Mucosa of descending colon (tissue), 3 donors: ENCODE measurements around the gene EFNA2. TPM values are rescaled to one million over a fixed set of nuclear protein-coding genes. Genes with fewer than 3 reads are reported as not detected.

ENCODE experiments used
- ATAC-seq: fragments of 200-7000 bp; cut with Tn5 transposase; one replicate; pipeline ENCODE4 v1.9.1; 2020; ENCODE audit warnings: mild to moderate bottlenecking, moderate library complexity
- DNase-seq, 3 donors: peaks; one replicate each; pipeline ENCODE4 v3.0.0-alpha.2; 2020
- H3K36me3 ChIP-seq: fragments of 200-600 bp; one replicate; pipeline ENCODE4 v1.8.0; 2021; ENCODE audit warnings: low read depth, mild to moderate bottlenecking
- H3K4me1 ChIP-seq: fragments of 200-600 bp; one replicate; pipeline ENCODE4 v1.8.0; 2021; ENCODE audit warnings: low read depth, mild to moderate bottlenecking
- H3K4me3 ChIP-seq: fragments of 200-600 bp; one replicate; pipeline ENCODE4 v1.8.0; 2021; ENCODE audit warnings: mild to moderate bottlenecking
- H3K9me3 ChIP-seq: fragments of 200-600 bp; one replicate; pipeline ENCODE4 v1.8.0; 2021; ENCODE audit warnings: mild to moderate bottlenecking
- intact Hi-C, 2 donors: fragments of 100-400 bp; cut with DNase I in 1 of 2; cut with micrococcal nuclease in 1 of 2; formaldehyde crosslinking; loops; one replicate each; pipeline versions ENCODE4 v1.11.0 to v1.11.1; 2022; cut with DNase I, micrococcal nuclease
- total RNA-seq, 3 donors: library from RNA; stranded (reverse); fragmentation: NEBNext Ultra II Directional in 2 of 3; extraction: Animal tissue kit (Norgen Biotek cat#: 25700) in 2 of 3; gene quantifications; one replicate each; pipeline versions ENCODE4 v1.2.1 to v1.2.4, GENCODE V29; 2021 to 2023
- TF ChIP-seq, protein P1 (sequence below): fragments of 200-600 bp; IDR thresholded peaks from one replicate; pipeline ENCODE4 v1.8.0; 2022; ENCODE audit warnings: antibody characterized with exemption, mild to moderate bottlenecking
- donor health status: DM: no; HTN: no; CAD: no; lungs with moderate emphysema.
- donor health status: DM: no; HTN: no; CAD: no.
- donor health status: DM: no; HTN: yes; CAD: no.

Gene EFNA2
- total RNA-seq, 3 donors from 2014 or later: 19.0 to 62.2 (median 61.7) TPM

DNA sequence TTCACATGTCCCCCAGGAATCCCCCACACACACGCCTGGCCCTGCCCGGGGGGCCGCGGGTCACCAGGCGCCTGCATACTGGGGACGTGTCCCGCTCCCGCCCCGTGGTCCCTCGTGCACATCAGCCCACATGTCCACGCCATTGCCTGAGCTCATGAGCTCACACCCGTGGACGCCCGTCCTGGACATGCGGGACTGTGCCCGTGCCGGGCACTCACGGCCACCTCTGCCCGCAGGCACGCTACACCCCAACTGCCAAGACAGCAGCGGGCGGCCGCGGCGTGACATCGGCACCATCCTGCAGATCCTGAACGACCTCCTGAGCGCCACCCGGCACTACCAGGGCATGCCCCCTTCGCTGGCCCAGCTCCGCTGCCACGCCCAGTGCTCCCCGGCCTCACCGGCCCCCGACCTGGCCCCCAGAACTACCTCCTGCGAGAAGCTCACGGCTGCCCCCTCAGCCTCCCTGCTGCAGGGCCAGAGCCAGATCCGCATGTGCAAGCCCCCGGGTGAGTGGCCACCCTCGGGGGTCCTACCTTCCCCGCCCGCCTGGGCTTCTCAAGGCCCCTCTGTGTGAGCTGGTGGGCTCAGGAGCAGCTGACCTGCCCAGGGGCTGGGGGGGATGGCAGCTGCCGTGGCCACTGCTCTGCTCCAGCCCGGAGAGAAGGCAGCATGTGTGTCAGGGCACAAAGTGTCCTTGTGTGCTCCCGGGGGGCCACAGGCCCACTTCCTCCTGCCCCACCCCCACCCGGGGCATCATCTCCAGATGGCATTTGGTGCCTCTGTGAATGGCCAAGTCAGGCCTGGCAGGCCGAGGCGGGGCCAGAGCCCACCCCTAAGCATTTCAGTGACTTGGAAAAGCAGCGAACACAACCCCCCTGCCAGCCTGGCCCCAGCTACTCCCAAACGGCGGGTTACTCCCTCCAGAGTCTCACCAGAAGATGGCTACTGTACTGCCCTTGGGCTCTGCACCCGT is 30.2 kb upstream of the EFNA2 start:
- ATAC-seq: no peak
- H3K36me3 ChIP-seq: peaks cover 9% of the 10 kb centered on the region
- no peaks in the 10 kb centered on the region for H3K9me3 ChIP-seq
- H3K4me3 ChIP-seq: no peak overlapping the region
- intact Hi-C loops: no loop called here
- peaks cover 75% of the 10 kb centered on the region for H3K4me1 ChIP-seq
- TF ChIP-seq, protein P1, sequence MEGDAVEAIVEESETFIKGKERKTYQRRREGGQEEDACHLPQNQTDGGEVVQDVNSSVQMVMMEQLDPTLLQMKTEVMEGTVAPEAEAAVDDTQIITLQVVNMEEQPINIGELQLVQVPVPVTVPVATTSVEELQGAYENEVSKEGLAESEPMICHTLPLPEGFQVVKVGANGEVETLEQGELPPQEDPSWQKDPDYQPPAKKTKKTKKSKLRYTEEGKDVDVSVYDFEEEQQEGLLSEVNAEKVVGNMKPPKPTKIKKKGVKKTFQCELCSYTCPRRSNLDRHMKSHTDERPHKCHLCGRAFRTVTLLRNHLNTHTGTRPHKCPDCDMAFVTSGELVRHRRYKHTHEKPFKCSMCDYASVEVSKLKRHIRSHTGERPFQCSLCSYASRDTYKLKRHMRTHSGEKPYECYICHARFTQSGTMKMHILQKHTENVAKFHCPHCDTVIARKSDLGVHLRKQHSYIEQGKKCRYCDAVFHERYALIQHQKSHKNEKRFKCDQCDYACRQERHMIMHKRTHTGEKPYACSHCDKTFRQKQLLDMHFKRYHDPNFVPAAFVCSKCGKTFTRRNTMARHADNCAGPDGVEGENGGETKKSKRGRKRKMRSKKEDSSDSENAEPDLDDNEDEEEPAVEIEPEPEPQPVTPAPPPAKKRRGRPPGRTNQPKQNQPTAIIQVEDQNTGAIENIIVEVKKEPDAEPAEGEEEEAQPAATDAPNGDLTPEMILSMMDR: no peak
- DNase-seq: peak in 1 of 3 donors; percentile 21

DNA sequence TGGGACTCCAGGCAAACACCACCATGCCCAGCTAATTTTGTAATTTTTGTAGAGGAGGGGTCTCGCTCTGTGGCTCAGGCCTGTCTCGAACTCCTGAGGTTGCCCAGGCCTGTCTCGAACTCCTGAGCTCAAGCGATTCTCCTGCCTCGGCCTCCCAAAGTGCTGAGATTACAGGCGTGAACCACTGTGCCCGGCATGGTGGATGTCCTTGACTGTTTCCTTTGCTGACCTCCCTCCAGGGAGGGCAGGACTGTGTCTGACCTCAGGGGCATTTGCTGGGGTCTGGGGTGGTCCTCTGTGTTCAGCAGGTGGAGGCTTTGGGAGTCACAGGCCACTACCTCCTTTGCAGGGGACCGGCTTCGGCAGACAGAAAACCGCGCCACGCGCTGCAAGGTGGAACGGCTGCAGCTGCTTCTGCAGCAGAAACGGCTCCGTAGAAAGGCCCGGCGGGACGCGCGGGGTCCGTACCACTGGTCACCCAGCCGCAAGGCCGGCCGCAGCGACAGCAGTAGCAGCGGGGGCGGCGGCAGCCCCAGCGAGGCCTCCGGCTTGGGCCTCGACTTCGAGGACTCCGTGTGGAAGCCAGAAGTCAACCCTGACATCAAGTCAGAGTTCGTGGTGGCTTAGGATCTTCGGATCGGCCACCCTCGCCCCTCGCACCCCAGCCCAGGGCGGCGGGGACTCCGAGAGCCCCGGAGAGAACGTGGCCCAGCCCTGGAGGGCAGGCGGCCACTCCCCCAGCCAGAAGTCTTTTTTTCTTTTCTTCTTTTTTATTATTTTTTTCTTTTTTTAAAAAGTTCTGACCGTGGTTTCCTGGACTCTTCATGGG is 28.8 kb upstream of the EFNA2 start:
- no peak for ATAC-seq
- intact Hi-C loops: no loop called here
- Histone ChIP-seq H3K4me1 (peaks cover 77% of the 10 kb centered on the region), H3K4me3 (no peak overlapping the region), H3K9me3 (no peaks in the 10 kb centered on the region), H3K36me3 (peaks cover 9% of the 10 kb centered on the region)
- TF ChIP-seq, protein P1: no peak
- DNase-seq: no peak

DNA sequence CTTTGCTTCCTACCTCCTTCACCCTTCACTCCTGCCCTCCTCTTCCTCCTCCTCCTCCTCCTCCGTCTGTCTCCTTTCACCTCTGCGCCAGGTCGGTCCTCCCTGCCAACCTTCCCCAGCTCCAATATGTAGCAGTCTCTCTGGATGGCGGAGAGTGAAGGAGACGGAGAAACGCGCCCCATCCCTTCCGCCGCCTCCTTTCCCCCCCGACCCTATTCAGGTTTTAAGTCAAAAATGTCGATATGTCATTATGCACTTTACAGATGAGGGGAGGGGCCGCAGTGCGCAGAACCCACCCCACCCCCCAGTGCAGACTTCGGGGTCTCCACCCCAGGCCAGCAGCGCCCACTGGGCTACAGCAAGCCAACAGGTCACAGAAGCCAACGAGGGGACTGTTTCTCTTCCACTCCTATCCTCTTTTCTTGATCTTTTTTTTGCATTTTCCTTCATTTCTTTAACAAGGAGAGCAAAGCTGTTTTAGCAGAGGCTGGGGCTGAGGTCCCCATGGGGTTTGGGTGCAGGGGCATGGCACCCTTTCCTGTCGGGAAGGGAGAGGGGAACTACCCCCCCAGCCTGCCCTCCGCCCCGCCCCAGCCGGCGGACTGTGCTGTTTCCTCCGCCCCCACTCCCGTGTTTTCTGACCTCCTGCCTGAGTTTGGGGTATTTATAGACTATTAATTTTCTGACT is 28.1 kb upstream of the EFNA2 start:
- TF ChIP-seq, protein P1: no peak
- no peaks in the 10 kb centered on the region for H3K9me3 ChIP-seq
- peaks cover 77% of the 10 kb centered on the region for H3K4me1 ChIP-seq
- peak in 1 of 3 donors; percentile 28 for DNase-seq
- intact Hi-C loops: no loop called here
- H3K4me3 ChIP-seq: no peak overlapping the region
- peaks cover 9% of the 10 kb centered on the region for H3K36me3 ChIP-seq
- no peak for ATAC-seq

DNA sequence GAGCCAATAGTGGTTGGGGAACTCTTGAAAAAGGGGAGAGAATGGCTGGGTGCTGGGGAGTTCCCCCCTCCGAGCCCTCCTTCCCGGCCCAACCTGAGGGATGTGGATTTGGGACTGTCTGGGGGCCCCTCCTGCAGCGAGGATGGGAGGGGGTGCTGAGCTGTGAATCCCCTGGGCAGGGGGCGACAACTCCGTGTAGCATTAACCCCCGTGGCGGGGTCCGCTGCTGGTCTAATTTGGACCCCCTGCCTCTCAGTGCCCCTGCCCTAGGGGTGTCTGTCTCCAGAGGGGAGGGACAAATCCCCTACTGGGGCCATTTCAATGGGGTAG is 27.5 kb upstream of the EFNA2 start:
- DNase-seq (peak in 1 of 3 donors; percentile 44), ATAC-seq (no peak)
- H3K4me3 ChIP-seq: no peak overlapping the region
- peaks cover 9% of the 10 kb centered on the region for H3K36me3 ChIP-seq
- TF ChIP-seq, protein P1: no peak
- H3K9me3 ChIP-seq: no peaks in the 10 kb centered on the region
- intact Hi-C loops: no loop called here
- peaks cover 75% of the 10 kb centered on the region for H3K4me1 ChIP-seq

DNA sequence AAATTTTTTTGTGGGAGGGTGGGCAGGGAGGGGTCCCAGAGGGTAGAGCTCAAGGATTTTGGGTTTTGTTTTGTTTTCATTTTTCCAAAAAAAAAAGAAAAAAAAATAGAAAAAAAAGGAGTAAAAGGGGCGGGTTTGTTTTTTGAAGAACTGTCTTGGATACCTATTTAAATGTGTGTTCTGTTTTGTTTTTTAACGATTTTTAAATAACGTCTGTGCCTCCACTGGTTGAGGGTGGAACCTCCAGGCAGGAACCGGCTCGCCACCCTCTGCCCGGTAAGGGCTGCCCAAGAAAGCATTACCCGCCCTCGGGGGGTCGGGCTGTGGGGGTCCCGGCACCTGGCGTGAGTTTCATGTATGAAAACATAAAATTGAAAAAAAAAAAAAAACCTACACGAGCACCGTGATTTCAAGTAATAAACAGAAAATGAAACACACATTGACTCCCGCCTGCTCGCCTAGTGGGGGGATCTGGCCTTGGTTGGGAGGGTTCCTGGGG is 26.9 kb upstream of the EFNA2 start:
- no peak overlapping the region for H3K4me3 ChIP-seq
- TF ChIP-seq, protein P1: no peak
- DNase-seq (no peak), ATAC-seq (no peak)
- peaks cover 9% of the 10 kb centered on the region for H3K36me3 ChIP-seq
- H3K4me1 ChIP-seq: peaks cover 70% of the 10 kb centered on the region
- H3K9me3 ChIP-seq: no peaks in the 10 kb centered on the region
- intact Hi-C loops: no loop called here
